Stimulated activated CD8-positive, alpha-beta memory T cell treated with anti-CD3 and anti-CD28 coated beads, Interleukin-15, amount 100 ng/mL, for 24 hours (primary cell): ENCODE measurements around the gene ANKRD22.
"Not testable (repeated sequence)": the region's sequence is repeated elsewhere in the genome, so short reads cannot be mapped to it uniquely, and the experiment has no call there.

Source experiments
- DNase-seq: peaks from one replicate; pipeline ENCODE4 v3.0.0-alpha.2; 2020; ENCODE audit warnings: low read depth

Gene ANKRD22

DNA sequence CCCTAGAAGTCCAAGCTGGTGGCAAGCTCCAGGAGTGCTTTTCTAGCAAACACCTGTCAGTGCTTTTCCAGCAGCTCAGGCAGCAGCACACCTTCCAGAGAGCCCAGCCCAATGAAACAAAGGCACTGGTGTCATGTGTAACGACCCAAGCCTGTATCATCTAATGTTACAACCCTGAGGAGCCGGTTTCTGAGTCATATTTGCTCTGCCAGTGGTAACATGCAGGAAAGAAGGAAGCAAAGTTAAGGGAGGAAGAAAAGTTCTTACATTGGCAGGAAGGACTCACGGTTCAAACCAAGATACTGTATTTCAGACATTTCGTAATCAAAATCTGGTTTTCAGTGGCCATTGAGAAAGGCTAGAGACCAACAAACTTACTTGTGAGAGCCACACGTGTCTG, at the start of gene ANKRD22:
ANKRD22 (minus strand) TSS at position 139 of the 400 bp plus-strand sequence. CDS start 237 bp downstream, outside the sequence.
- no peak for DNase-seq

GRCh38 chr10:88899886-88900285, 48.2 kb upstream of the ANKRD22 start:
- no peak for DNase-seq

DNA sequence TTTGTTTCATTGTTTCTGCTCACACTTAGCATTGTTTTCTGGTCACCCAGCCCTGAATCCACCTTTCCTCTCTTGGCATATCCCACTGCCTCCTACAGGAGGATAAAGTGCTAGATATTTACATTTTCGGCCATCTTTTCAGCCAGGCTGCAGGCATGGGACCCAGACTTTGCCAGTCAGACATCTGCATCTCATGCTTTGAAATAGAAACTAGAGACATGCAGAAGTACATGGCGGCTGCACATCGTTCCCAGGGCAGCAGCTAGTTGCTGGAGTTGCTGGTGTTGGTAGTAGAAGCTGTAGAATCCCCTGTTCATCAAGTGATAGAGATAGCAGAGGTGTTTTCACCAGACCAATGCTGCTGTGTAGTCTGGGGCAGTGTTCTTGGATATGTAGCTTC, 47.1 kb upstream of the ANKRD22 start:
- DNase-seq: no peak

DNA sequence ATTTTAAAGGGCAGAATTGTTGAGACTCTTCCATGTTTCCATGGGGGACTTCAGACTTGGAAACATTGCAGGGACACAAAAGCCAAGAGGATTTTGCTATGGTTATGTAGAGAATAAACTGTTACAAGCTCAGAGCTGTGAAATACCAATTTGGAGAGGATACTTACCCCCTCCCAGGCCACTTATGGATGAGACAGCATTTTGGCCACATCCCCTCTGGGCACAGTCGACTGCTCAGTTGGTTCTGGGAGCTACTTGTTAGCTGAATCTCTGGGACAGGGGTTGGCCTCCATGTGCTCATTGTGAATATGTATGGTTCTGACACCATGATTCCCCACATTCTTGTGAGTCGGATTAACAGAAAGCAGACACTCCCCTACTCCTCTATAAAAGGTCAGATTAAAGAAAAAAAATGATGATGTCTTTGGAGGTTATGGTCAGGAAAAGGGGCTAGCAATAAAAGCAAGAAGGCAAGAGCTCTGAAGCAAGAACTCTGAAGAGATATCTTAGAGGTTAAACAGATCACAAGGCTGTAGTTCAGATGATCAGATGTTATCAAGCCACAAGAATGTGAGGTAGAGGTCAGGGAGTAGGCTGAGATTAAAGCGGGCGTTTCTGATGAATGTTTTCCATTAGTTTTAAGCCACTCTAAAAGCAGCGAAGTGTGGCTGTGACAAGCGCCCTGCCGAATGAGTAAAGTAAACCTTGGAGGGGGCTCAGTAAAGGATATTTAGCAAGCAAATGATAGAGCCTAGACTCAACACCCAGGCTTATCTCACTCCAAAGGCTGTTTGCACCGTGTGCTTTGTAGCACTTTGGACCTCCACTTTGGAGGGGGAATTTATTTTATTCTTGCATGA, 45.6 kb upstream of the ANKRD22 start:
- no peak for DNase-seq

GRCh38 chr10:88896372-88896993, 44.8 kb upstream of the ANKRD22 start:
- no peak for DNase-seq

GRCh38 chr10:88895250-88895649, 43.6 kb upstream of the ANKRD22 start:
- no peak for DNase-seq

DNA sequence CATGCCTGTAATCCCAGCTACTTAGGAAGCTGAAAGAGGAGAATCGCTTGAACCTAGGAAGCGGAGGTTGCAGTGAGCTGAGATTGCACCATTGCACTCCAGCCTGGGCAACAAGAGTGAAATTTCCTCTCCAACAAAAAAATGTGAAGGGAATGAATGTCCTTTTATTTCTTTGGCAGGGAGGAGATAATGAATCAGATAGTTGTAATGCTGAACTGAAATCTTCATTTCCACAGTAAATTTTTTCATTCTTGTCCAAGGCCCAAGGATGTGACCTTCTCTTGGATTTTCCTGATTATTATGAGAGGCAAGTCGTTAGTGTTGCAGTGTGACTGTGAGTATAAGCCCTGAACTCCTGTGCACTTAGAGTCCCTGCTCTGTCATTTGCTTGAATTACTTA, 42.0 kb upstream of the ANKRD22 start:
- no peak for DNase-seq

DNA sequence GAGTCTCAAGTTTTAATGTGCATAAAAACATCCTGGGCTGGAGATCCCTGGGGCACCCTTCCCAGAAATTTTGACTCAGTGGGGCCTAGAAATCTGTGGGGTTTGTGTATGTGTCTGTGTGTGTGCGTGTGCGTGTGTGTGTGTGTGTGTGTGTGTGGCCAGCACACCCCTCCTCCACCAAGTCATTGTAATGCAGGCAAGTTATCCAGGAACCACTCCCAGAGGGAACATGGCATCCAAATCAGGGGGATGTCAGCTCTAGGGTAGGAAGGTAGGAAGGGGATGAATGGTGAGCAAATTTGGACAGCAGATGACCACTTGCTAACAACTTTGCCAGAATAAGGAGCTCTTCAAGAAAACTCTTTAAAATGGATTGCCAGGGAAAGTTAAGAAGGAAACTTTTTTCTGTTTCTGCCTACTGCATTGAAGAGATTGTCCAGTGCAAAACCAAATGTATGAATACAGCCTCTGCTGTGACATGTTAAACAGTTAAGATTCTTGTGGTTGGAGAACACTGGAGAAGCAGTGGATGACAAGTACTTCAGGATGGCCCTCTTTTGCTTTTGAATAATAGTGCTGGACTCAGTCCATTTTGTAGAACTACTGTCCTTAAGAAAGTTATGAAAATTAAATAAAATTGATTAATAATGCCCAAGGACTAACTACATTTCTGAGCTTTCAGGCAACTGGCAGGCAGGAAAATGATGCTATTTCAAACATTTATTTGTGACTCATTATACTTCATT, 40.8 kb upstream of the ANKRD22 start:
- no peak for DNase-seq

- DNase-seq: no peak
These were observed 39.2 kb upstream of the ANKRD22 start for GRCh38 chr10:88890681-88891381.

- no peak for DNase-seq
These were observed 38.1 kb upstream of the ANKRD22 start for GRCh38 chr10:88889559-88890337.

- DNase-seq: no peak
These were observed 37.3 kb upstream of the ANKRD22 start for GRCh38 chr10:88888810-88889445.

DNA sequence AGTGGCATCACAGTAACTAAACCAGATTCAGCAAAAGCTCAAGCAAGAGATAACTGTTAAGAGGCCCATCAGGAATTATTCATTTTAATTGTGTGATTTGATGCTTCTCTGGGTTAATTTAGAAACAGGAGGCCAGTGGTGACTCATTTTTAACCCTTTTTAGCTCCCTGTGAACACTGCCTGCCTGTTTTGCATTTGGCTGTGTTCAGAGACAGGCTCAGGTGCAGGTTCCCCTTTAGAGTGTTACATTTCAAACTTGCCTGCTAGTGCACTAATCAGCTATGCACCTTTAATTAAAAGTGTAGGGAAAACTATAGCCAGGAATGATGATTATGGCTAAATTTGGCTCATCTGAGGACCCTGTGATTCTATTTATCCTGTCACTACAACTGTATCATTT, 34.9 kb upstream of the ANKRD22 start:
- no peak for DNase-seq

DNA sequence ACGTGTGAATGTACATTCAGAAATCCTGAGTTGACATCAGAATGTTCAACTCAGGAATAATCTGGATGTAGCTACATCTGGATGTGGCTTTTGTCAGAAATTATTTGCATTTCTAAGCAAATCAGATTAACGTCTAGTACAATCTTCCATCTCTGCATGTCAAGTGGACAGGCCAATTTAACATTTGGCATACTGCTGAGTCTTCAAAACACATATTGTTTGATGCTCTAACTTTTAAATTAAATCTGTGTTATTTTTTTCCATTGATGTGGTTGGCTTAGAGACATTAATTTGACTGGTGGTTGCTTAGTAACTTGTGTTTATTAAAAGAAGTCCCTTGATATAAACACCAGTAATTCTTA, 31.8 kb upstream of the ANKRD22 start:
- no peak for DNase-seq

DNA sequence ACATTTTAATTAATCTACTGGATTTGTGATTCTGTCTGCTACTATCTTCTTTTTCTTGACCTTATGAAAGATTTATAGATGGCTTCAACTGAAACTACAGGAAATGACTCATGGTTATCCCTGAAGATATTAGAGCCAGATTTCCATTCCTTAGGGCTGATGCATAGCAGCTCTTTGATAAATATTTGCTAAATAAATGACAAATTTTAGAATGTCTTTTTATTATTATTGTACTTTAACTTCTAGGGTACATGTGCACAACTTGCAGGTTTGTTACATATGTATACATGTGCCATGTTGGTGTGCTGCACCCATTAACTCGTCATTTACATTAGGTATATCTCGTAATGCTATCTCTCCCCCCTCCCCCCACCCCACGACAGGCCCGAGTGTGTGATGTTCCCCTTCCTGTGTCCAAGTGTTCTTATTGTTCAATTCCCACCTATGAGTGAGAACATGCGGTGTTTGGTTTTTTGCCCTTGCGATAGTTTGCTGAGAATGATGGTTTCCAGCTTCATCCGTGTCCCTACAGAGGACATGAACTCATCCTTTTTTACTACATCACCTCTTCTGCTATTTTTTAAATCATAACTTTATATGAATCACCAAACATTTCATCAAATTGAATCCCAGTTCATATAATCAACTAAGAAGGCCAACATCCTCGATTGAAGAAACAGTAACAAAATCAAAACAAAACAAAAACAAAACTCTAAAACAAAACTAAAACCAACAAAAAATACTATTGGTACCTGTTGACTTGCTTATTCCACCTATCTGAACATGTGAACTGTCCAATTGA, 31.2 kb upstream of the ANKRD22 start:
- DNase-seq: not testable (repeated sequence)

DNA sequence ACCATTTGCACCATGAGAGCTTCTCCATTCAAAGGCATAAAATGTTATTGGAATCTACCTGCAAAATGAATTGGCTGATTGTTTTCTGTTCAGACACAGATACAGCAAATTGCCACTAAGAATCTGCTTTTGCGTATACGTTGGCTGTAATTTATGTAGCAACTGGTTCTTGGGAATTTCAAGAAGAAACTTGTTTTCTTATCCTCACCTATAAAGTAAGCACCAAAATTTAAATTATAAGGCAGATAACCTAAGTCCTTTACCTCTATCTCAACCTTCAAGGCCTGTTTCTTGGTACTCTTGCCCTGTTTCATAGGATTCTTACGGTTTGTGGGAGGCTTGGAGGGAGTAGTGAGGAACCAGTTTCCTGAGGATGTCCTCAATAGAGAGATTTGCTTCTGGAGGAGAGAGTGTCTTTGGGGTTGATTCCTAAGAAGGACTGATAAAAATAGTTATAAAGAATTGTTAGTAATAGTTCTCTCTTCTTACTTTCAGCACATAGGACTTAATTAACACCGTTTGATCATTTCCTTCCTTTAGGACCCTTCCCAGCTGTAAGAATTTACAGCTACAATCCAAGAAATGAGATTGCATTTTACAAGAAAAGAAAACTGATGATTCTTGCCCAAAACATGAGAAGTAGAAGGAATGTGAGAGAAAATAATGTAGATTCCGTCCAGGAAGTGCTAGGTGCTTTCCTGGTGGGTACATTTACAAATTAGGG, 30.4 kb upstream of the ANKRD22 start:
- DNase-seq: no peak

- no peak for DNase-seq
These were observed 29.7 kb upstream of the ANKRD22 start for GRCh38 chr10:88881320-88881719.

GRCh38 chr10:88880282-88881076, 28.8 kb upstream of the ANKRD22 start:
- DNase-seq: peak; percentile 47

- peak; percentile 38 for DNase-seq
These were observed 28.1 kb upstream of the ANKRD22 start, which contains the start of gene STAMBPL1 for GRCh38 chr10:88879534-88880281. TSS of gene STAMBPL1 (plus strand) at chr10:88880245. CDS start at chr10:88901709, 21,464 bp downstream.
